ENCODE measurements around the gene SFXN5.

SFXN5 gene

DNA sequence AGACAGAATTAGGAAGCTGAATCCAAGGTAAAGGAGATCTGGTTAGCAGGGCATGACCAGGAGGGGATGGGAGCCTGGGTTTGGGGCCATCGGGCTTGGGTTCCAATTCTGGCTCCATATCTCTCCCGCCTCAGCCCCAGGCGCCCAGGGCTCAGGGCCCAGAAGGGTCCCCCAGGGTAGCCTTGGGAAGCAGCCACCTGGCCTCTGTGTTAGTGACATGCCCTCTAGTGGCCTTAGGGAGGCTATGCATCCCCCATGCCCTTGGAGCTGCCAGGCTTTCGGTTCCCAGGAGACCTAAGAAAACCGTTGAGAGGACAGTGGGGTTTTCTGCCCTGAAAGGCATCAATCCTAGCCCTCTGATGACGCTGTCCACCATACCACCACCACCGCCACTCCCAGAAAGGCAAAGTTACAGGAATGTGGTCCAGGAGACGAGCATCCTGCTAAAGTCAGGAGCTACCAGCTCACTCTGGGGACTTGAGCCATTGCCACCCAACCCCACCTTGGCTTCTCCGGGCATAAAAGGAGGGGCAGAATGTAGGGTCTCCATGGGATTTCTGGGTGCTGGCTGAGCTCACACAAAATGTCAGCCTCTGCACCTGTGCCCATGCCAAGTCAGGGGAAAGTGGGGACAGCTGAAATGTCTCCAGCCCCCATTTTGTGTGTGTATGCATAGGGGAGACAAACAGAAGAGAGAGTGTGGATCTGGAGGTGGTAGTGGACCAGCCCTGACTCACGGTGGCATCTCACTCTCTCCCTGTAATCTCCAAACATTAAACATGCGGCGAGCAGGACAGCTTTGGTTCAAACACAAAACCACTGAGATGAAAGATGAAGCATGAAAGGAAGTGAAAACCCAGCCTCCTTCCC, 97.7 kb downstream of the SFXN5 start:
- peak; percentile 86 for DNase-seq (ENCODE audit: low spot score)

DNA sequence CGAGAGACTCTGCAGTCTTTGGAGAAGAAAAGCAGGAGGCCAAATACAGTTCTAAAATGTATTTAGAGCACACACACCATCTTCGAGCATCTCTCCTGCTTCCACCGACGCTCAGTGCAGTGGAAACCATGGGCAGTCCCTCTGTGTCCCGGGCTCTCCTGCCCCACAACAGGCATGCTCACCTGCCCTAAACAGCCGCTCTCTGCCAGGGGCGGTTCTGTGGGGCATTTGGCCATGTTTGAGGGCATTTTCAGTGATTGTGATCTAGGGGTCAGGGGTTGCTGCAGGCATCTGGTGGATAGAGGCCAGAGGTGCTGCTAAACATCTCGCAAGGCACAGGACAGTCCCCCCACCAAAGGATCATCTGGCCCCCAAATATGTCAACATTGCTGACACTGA, 98.4 kb downstream of the SFXN5 start:
- no peak for DNase-seq (ENCODE audit: low spot score)

DNA sequence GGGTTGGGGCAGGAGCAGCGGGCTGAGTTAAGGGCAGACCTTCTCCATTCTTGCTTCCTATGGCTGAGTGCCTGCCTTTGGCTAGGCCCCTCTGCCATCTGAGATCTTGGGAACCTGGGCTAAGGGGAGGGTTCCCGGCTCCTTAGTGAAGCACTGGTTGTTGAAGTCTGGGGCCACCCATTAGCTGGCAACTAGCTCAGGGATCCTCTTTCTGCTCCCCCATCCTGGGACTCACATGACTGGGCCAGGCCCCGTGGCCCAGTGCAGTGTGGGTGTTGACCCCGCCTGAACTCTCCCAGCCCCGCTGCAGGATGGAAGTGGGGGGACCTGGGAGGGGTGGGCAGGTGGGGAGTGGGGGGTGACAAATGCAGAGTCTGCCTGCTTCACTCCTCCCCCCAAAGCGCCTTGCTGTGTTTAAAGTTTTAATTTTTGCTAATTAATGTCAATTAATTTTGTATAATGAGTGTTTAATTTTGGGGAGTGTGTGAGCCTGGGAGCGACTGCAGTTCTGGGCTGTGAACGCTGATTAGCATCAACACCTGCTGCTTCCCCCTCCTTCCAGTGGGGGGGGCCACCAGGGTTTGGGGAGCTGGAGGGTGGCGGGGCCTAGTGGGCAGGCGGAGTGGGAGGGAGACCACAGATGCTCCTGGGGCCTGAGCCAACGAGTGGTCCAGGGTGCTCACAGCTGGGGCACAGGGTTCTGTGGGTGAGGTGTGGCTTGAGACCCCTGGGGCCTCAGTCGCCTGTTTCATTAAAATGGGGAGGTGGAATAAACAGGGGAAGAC, 99.0 kb downstream of the SFXN5 start:
- no peak for DNase-seq (ENCODE audit: low spot score)

DNA sequence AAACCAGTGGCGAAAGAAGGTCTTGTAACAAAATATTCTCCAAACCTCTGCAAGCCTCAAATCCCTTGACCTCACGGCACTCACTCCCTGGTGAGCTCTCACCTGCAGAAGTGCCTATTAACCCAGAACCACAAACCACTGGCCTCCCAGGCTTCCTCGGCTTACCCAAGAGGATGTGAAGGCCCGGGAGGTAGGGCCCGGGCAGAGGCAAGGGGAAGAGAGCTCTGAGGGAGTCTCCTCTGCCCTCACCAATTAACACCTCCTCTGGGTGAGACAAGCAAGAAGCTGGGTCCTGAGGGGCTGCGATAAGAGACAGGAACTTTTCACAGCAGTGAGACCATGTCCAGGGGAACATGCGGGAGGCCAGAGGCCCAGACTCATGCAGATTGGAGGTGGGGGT, 100.5 kb downstream of the SFXN5 start:
- DNase-seq (ENCODE audit: low spot score): no peak

DNA sequence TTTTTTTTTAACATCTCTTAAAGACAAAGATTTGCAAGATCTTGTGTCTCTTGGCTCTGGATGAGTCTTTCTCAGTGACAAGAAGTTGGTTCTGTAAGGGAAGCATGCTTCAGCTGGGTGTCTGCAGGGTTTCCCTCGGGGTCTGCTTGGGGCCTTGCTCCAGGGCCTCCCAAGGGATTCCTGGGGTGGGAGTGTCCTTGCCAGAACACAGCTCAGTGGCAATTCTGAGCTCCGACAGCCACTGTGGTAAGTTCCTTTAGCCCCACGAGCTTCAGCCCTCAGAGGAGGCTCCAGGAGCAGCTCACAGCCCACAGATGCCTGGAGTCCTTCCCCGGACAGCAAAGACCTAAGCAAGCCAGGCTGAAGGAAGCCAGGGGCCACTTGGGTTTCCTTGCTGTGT, 101.8 kb downstream of the SFXN5 start:
- DNase-seq (ENCODE audit: low spot score): no peak

DNA sequence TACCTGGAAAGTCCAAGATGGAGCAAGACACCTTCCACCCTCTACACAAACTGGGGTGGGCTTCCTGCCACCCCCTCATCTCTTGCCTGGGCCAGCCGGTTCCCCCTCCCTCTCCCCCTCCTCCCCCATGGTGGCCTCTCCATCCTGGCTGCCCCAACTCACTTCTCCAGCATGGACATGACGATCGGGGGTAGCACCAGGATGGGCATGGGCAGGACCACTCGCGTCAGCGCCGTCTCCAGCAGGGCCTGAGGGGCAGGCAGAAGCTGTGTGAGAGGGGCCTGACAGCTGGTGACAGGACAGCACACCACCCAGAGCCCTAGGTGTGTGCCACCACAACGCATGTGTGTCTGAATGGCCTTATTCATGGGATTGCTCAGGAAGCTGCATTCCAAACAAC, 103.2 kb downstream of the SFXN5 start:
- no peak for DNase-seq (ENCODE audit: low spot score)

DNA sequence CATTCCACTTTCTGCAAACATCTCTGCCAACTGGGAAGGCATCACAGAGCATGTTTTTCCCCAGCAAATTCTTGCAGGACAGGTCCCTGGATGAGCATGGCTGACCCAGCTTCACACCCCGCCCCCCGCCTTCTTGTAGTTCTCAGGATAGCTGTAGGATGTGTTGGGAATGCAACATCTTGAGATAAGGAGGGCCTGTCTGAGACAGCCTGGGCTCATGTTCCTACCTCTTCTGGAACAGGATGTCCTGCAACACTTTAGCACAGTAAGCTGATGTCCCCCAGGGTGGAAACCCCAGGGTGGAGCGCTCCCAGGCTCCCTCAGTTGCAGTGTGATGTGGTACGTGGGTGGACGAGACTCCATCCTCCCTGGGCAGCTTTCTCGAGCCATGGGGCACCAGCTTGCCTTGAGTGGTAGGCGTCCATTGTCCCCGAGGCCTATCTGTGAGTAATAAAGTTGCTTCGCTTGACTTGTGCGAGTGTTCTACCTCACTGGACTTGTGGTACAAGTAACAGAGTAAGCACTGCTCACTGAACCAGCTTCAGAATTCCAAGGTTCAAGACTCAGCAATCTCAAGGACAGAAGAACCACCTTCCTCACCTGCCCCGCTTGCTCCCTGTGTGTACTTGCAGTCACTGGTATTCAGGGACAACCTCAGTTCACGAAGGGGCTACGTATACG, 105.6 kb downstream of the SFXN5 start:
- no peak for DNase-seq (ENCODE audit: low spot score)

DNA sequence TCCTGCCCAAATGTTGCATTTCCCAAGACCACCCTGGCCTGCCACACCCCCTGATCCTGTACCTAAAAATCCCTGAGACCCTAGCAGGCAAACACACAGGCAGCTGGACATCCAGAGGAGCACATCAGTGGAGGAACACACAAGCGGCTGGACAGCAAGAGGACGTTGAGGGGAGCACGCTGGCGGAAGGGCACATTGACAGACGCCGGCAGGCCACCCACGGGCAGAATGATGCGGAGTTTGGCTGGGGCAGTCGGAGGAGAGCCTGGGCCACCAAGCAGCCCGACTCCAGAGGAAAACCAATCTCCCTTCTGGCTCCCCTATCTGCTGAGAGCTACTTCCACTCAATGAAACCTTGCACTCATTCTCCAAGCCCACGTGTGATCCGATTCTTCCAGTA, 106.5 kb downstream of the SFXN5 start:
- DNase-seq (ENCODE audit: low spot score): no peak

DNA sequence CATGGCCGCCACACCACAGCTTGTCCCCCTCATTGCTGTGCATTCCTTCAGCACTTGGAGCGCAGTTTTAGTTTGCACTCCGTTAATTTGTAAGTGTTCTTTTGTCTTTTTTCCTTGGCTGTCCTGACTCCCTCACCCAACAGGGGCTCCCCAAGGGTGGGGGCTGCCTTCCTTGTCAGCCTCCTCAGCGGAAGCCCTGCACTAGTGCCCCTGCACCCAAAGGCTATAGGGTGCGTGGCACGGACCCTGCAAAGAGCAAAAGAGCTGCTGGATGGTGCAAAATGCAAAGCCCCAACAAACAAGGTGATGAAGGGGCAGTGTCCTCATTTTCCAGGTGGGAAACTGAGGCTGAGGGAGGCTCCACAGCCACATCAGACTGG, 107.4 kb downstream of the SFXN5 start:
- DNase-seq (ENCODE audit: low spot score): no peak

DNA sequence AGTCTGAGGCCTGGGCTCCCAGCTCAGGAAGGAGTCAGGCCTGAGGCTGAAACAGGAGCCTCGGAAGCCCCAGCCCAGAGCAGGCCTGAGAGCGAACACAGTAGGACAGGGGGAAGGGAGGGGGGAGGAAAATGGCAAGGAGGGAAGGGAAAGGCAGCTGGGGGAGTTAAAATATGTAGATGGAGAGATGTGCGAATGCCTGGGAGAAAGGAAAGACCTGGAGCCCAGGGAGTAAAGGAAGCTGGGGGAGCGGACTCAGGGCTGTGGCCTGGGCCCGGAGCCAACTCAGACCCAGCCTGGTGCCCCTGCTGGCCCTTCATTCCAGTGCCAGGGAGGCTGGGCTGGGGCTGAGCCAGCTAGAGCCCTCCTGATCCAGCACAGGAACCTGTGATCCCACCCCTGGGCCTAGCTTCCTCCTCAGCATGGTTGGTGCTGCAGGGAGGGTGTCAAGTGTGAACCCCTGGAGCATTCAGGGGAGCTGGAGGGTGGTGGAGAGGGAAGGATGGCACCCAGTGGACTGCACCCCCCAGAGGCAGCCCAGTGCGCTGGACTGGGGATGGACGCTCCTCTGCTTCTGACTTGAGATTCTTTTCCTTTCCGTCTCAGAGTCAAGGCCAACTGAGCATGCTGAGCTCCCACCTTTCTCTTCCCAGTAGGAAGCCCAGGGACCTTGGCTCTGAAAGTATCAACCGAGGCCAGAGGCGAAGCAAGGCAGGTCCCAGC, 107.9 kb downstream of the SFXN5 start:
- no peak for DNase-seq (ENCODE audit: low spot score)

DNA sequence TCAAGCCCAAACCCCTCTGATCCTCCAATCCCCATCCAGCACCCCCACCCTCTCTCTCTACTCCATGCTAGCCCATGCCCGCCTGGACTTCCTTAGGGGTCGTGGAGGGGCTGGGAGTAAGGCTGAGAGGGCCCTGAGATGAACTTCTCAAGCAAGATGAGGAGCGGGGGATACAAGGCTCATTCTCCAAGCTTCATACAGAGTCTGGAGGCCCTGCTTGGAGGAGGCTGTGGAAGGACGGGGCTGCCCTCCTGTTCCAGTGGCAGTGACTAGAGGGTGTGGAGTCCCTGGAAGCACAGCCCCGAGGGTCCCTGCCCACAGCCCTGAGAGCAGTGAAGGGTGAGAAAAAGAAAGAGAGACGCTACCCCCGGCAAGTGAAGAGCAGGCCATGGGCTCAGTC, 108.6 kb downstream of the SFXN5 start:
- DNase-seq (ENCODE audit: low spot score): no peak

DNA sequence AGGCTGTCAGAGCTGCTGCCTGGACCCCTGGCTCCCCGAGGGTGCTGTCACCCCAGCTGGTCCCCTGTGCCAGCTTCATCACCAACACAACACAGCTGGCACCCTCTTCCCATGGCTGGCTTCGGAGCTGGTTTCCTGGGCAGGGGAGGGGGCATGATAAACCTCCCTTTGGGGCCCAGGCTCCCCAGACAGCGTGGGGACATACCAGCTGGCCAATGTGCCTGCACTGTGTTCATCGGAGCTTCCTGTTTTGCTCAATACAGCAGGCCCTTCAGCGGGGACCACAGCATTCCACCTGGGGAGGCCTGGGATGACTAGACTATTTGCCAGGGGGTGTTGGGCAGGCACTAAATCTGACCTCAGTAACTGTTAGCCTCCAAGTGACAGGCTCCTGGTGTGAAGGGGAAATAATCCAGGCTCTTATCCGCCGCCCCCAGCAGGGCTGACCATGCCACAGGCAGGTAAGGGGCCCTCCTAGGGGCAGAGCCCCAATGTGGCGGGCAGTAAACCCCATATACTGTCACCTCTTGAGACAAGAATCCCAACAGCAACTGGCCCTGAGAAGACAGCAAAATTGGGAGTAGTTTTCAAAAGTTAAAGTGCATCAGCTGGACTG, 109.6 kb downstream of the SFXN5 start:
- DNase-seq (ENCODE audit: low spot score): no peak

DNA sequence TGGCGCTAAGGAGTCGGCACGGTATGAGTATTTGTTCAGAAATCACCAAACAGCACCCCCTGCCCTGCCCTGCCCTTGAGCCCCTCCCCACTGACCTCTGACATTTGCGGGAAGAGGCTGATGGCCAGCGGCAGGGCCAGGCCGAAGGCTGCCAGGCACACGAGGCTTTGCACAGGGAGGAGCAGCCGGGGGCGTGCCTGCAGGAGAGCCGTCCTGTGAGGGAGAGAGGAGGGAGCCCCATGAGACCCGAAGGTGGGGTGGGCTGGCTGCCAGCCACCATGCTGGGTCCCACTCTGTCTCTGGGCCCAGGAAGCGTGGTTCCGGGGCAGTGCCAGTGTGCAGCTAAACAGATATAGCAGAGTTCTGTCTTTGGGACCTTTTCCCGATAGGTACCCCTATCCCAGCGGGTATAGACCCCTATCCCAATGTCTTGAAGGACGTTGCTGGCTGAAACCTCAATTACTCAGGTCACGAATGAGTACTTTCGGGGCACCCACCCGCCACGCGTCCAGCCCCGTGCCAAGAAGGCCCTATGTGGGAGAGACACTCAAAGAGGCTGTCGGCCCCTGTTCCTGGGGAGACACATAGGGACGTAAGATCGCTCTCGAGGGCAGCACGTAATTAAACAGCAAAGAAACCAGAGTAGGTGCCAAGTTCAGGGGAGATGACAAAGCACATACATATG, 110.3 kb downstream of the SFXN5 start:
- DNase-seq (ENCODE audit: low spot score): no peak

DNA sequence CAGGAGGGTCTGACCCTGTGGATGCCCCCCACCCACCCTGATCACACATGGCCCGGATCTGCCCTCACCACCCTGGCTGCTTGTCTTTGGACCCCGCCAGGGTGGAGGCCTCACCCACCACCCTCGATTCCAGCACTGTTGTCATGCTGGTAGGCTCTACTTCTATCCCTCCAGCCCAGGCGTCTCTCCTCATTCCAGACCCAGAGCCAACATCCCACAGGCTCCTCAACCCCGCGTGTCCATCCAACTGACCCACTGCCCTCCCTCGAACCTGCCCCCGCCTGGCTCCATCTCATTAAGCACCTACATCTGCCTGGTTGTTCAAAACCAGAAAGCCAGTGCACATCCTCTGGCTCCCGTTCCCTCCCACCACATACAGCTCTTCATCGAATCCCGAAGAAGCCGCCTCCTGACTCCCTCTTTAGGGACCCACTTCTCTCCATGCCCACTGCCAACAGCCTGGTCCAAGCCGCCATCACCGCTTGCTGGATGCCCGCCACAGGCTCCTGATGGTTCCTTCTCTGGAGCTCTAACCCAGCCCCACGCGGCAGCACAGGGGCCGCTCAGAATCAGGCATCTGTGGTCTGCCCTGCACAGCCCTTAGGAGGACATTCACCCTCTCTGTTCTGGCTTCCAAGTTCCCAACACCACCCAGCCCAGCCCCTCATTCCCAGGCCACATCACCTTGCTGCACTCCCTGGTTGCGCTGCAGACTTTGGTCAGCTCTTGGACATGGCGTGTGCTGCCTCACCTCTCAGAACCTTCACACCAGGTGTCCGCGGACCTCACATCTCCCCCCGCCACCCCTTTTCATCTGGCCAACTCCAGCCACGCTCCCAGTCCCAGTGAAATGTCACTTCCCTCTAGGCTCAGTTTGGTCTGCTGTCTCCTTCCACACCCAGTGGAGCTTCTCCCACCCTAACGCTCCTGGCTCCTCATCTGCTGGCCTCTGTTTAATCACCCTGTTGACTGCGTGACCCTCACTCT, 111.2 kb downstream of the SFXN5 start:
- no peak for DNase-seq (ENCODE audit: low spot score)

DNA sequence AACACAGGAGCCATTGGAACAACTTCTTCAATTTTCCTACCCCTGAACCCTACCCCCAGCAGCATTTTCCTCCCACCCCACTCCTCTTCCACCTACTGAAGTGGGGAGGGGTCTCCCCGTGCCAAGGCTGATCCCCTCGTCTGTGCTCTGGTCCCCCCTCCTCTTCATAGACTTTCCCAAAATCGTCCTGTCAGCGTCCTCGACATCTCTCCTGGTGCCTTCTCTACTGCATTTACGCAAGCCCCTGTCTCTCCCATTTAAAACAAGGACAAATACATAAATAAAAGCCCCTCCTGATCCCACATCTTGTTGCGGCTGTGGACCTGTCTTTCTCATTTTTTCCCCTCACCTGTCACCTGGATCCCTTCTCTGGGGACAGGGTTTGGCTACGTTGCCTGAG, 112.0 kb downstream of the SFXN5 start:
- no peak for DNase-seq (ENCODE audit: low spot score)

DNA sequence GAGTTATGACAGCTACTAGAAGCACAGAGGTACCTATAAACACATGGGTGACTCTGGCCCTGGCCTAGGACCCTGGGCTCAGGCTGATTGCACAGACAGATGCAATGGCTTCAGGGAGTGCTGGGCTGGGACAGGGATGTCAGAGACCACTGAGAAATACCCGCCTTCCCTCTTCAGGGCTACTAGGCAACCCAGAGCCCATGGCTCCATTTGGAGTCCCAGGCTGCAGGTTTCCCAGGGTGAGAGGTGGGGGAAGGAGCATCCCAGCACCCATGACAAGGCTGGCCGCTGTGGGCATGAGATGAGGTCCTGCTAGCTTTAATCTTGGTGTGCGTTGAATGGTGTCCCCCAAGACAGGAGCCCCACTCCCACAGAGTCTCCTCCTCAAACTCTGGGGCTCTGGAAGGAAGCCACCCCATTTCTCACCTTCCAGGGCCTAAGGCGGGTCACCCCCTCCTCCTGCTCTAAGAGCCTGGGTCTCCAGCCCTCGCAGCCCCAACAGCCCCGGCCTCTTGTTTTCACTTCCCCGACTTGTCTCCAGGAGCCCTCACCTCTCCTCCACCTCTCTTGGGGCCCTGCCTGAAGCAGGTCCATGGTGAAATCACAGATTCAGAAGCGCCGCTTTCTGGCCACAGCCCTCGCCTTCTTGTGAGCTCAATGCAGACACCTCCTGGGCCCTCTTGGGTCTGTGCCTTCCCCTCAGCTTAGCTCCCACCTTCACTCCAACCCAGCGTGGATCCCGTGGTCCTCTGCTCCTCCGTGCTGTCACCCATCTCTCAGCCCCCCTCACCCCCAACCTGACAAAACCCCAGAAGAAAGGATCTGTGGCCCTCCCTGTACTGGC, 112.7 kb downstream of the SFXN5 start:
- no peak for DNase-seq (ENCODE audit: low spot score)

DNA sequence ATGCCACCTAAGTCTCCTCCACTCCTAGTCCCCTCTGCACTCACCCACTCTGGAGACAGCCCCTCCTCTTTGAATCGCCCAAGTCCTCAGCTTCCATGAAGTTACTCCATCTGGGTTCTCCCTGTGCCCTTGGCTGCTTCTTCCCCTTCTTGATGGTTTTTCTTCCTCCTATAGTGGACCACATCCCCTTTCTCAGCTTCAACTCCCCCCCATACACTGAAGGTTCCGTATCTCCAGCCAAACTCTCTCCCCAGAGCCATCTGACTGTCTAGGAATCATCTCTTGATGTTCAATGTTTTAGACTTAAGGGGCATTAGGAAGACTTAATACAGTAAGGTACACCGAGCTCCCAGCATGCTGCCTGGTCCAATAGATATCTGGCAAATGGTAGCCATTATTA, 114.6 kb downstream of the SFXN5 start:
- DNase-seq (ENCODE audit: low spot score): no peak

DNA sequence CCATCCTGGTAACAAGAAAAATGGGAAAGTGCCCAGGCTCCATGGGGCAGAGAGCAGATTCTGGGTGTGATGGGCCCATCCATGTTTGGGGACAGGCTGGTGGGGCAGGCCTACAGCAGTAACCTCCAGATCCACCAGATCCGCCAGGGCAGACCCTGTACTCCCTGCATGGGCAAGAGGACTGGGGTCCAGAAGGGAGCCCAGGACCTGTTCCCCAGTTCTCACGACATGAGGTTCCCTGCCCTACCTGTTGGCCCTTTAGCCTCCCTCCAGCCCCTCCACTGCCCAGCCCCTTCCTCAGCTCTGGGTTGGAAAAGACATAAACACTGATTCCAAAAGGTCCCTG, 115.5 kb downstream of the SFXN5 start:
- DNase-seq (ENCODE audit: low spot score): no peak
